22Rv1 (cell line): Measurements from ENCODE around the gene SDK1.

ENCODE experiments used
- ZFX ChIP-seq: fragments of 450-650 bp; IDR thresholded peaks from 2 replicates; pipeline ENCODE4 v1.6.1; 2017; ENCODE audit warnings: antibody characterized with exemption, borderline replicate concordance
- TF ChIP-seq, protein P1 (sequence below): fragments of 450-650 bp; IDR thresholded peaks from 2 replicates; pipeline ENCODE4 v1.5.1; 2017; ENCODE audit warnings: mild to moderate bottlenecking

DNA sequence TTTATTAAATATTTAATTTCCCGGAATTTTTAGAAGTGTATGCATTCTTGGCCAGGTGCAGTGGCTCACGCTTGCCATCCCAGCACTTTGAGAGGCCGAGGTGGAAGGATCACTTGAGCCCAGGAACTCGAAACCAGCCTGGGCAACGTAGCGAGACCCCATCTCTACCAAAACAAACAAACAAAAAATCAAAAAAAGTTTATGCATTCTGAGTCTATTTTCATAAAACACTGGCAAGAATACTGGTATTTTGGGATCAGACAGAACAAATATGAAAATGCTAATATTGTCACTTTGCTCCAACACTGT lies 940.2 kb downstream of the SDK1 start:
- TF ChIP-seq, protein P1, sequence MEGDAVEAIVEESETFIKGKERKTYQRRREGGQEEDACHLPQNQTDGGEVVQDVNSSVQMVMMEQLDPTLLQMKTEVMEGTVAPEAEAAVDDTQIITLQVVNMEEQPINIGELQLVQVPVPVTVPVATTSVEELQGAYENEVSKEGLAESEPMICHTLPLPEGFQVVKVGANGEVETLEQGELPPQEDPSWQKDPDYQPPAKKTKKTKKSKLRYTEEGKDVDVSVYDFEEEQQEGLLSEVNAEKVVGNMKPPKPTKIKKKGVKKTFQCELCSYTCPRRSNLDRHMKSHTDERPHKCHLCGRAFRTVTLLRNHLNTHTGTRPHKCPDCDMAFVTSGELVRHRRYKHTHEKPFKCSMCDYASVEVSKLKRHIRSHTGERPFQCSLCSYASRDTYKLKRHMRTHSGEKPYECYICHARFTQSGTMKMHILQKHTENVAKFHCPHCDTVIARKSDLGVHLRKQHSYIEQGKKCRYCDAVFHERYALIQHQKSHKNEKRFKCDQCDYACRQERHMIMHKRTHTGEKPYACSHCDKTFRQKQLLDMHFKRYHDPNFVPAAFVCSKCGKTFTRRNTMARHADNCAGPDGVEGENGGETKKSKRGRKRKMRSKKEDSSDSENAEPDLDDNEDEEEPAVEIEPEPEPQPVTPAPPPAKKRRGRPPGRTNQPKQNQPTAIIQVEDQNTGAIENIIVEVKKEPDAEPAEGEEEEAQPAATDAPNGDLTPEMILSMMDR: no peak
- TF ChIP-seq ZFX: no peak
